ENCODE measurements around the gene CD9.
"Not testable (repeated sequence)": the region's sequence is repeated elsewhere in the genome, so short reads cannot be mapped to it uniquely, and the experiment has no call there.

Gene CD9

DNA sequence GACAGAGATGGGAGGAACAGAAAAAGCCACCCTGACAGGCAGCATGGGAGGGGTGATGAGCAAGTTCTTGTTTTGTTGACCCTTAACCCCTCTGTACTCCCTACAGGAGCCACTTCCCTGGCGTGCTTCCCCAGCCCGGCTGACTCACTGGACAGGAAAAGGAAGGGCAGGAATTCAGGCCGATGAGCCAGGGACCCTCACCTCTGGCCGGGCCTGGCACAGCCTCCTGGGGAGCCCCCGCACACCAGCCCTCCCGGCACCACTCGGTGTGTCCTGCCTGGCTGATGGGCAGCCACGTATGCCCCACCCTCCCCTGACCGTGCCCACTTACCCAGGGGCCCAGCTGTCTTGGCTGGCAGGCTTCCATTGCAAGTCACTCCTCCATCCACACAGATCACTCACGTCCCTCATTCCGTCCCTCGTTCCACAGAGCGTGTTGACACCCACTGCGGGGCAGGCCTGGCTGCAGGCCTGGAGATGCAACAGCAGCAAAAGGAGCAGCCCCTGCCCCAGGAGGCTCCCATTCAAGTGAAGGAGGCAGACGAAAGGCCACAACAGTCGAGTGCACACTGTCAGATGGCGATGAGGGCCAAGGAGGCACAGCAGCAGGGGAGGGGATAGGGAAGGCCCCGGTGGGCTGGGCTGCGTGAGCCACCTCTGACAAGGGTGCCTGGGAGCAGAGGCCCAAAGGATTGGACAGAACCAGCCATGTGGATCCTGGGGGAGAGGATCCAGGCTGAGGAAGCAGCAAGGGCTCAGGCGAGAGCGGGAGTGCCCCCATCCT, 19.7 kb upstream of the CD9 start:
- no peak for DNase-seq (ENCODE audit: low read depth in 2 of 2)

DNA sequence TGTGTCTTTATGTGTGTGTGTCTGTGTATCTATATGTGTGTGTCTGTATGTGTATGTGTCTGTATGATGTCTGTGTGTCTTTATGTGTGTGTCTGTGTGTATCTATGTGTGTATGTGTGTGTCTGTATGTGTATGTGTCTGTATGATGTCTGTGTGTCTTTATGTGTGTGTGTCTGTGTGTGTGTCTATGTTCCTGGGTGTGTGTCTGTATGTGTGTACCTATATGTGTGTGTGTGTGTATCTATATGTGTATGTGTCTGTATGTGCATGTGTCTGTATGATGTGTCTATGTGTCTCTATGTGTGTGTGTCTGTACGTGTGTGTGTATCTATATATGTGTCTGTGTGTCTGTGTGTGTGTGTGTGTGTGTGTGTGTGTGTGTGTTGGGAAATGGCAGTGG, 19.0 kb upstream of the CD9 start:
- DNase-seq (ENCODE audit: low read depth in 2 of 2): no peak

DNA sequence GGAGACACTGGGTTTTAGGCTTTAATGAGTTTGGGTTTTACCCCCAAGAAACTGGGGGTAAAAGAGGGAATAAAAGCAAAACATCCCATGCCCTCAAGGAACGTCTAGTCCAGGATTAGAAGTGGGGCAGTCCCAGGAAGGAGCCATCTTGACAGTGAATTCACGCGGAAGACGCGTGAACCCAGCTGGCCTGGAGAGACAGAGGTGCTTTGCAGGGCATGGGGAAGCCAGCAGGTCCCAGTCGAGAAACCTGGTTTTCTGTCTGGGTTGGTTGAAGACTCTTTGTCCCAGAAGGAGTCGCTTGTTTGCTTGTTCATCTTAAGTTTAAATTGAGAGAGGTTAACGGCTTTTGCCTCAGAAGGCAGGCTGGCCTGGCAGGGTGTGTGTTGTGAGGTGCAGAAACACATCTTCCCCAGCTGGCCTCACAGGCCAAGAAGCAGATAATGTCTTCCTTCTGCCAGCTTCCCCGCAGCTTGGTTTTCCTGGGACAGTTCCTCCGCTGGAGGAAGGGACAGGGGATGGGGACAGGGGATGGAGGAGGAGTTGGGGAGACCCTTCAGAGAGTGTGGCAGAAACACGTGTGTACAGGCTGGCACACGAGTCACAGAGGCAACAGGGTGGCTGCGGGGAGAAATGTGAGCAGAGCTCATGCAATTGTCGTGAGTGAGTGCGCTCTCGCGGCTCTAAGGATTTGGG, 18.5 kb upstream of the CD9 start:
- DNase-seq (ENCODE audit: low read depth in 2 of 2): no peak

DNA sequence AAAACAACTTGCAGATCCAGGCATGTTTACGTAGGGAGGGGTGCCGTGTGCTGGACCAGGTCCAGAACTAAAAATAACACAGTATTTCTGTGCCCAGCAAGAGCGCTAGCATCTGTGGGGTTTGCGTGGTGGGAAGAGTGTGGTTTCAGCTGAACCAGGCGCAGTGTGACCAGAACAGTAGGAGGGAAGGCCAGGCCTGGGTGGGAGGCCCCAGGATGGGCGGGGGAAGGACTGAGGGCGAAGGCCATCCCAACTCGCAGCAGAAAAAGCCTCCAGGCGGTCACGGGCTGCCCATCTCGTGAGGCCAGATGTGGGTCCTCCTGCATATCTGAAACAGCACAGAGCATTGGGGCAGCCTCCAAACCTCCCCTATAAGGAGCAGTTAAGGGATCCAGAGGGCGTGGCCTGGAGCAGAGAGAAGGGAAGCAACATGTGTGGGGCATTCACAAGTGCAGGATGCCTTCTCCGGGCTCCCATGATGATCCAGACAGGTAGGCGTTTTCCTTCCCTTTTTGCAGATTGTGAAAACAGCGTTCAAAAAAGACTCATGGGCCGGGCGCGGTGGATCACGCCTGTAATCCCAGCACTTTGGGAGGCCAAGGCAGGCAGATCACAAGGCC, 17.8 kb upstream of the CD9 start:
- DNase-seq (ENCODE audit: low read depth in 2 of 2): no peak

DNA sequence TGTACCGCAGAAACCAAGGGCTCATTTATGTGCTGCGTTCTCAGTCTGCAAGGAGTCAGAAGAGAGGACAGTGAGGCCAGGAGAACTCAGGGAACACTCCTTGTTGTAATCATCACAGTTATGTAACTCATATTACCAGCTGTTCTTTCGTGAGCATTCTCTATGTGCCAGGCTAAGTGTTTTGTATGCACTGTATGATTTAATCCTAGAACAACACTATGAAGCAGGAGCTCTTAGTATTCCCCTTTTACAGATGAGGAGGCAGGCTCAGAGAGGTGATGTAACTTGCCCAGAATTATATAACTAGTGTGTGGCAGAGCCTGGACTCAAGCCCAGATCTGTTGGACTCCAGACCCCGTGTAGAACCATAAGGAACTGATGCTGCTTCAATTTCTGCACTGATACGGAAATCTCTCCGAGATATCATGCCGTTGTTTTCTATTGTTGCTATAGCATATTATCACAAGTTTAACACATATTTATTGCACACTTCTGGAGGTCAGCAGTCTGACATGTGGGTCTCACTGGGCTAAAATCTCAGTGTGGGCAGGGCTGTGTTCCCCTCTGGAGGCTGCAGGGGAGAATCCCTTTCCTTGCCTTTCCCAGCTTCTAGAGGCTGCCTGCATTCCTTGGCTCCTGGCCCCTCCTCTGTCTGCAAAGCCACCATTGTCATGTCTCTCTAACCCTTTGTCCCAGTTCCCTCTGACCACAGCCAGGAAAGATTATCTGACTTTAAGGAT, 16.3 kb upstream of the CD9 start:
- DNase-seq (ENCODE audit: low read depth in 2 of 2): no peak

DNA sequence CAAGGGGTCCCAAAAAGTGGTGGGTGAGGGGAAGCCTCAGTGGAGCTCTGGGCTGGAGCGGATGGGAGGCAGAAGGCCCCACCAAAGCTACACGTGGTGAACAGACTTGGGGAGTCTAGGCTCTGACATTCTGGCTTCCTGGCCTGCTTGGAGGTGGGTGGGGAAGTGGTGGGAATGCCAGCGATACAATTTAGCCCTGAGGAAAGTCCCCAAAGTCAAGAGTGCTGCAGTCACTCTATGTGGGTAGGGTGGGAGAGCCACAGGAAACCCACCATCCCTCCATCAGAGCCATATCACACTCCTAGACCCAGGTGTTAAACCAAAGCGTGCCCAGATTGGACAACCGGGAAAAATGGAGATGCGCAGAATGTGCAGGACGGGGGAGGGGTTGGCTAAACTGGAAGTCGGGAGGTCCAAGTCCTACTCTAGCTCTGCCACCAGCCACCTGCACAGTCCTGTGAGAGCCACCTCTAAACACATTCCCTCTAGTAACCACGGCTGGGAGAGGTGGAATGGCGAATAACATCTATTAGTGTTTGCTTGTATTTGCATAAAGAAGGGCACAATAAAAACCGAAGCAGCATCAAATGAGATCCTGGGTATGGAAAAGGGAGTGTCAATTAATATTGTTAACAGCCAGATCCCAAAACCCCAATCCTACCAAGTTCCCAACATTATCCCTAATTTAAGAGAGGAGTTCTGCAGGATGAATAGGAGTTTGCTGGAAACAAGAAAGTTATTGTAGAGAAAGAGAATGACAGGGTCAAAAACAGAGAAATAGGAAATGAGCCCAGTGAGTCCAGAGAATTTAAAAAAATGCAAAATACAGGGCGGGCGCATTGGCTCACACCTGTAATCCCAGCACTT, 14.0 kb upstream of the CD9 start:
- DNase-seq (ENCODE audit: low read depth in 2 of 2): no peak

DNA sequence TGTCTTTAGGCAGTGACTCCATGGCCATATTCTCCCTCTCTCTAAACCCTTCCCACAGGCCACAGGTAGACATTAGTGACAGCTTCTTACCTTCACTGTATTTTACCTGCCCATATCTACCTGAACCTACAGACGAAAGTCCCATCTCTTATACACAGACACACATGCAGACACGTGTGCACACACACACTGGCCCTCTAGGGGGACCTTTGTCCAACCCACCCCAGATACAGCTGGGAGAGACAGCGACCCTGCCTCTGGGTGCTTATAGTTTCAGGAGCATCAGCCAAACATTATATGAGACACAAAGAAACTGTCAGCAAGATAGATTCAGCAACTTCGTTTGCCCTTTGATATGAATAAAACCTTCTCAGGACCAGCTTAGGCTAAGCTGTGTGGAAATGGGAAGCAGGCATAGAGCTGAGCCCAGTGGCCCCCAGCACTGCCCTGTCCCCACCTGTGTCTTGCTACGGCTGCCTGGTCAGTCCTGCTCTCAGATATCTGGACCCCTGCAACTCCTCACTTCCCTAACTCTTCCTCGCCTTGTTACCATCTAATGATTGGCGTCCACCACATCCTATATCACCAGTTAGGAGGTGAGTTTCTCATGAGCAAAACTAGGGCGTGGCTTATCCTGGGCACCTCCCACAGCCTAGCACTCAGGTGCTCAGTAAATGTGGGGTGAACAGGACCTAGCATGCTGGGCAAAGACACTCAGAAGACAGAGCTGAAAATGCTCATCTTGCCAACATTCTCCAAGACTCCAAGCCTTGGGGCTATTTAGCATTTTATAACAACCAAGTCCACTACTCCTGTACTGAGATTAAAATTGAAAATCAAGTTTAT, 12.0 kb upstream of the CD9 start:
- DNase-seq (ENCODE audit: low read depth in 2 of 2): no peak

DNA sequence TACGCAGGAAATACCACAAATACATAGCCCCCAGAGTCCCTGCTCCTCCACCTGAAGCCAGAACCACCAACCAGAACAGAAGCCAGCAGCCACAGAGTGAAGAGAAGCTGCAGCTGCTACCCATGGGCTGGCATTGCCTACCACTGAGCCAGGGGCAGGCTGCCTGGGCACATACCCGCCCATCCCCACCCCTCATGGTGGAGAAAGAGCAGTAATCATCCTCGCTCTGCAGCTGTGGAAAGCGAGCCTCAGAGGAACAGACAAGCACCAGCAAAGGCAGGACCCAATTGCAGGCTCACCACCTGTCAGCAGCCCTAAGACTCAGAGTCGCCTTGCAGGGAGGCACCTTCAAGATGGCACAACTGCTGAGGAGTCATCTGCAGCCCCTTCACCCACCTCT, 11.2 kb upstream of the CD9 start:
- DNase-seq (ENCODE audit: low read depth in 2 of 2): no peak

DNA sequence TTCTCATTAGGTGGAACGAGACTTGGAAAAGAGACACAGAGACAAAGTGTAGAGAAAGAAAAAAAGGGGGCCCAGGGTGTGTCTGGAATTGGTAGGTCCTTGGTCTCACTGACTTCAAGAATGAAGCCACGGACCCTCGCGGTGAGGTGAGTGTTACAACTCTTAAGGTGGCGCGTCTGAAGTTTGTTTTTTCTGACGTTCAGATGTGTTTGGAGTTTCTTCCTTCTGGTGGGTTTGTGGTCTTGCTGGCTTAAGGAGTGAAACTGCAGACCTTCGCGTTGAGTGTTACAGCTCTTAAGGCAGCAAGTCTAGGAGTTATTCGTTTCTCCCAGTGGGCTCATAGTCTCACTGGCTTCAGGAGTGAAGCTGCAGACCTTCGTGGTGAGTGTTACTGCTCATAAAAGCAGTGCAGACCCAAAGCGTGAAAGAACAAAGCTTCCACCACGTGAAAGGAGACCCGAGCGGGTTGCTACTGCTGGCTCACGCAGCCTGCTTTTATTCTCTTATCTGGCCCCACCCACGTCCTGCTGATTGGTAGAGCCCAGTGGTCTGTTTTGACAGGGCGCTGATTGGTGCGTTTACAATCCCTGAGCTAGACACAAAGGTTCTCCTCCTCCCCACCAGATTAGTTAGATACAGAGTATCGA, 10.1 kb upstream of the CD9 start:
- DNase-seq (ENCODE audit: low read depth in 2 of 2): not testable (repeated sequence)

DNA sequence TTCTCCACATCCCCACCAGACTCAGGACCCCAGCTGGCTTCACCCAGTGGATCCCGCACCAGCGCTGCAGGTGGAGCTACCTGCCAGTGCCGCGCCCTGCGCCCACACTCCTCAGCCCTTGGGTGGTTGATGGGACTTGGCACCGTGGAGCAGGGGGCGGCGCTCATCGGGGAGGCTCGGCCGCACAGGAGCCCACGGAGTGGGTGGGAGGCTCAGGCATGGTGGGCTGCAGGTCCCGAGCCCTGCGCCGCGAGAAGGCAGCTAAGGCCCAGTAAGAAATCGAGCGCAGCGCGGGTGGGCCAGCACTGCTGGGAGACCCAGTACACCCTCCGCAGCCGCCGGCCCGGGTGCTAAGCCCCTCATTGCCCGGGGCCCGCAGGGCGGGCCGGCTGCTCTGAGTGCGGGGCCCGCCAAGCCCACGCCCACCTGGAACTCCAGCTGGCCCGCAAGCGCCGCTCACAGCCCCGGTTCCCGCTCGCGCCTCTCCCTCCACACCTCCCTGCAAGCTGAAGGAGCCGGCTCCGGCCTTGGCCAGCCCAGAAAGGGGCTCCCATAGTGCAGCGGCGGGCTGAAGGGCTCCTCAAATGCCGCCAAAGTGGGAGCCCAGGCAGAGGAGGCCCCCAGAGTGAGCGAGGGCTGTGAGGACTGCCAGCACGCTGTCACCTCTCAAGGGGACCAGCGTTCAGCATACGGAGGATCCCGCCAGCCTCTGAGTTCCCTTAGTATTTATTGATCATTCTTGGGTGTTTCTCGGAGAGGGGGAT, 9.3 kb upstream of the CD9 start:
- not testable (repeated sequence) for DNase-seq (ENCODE audit: low read depth in 2 of 2)

DNA sequence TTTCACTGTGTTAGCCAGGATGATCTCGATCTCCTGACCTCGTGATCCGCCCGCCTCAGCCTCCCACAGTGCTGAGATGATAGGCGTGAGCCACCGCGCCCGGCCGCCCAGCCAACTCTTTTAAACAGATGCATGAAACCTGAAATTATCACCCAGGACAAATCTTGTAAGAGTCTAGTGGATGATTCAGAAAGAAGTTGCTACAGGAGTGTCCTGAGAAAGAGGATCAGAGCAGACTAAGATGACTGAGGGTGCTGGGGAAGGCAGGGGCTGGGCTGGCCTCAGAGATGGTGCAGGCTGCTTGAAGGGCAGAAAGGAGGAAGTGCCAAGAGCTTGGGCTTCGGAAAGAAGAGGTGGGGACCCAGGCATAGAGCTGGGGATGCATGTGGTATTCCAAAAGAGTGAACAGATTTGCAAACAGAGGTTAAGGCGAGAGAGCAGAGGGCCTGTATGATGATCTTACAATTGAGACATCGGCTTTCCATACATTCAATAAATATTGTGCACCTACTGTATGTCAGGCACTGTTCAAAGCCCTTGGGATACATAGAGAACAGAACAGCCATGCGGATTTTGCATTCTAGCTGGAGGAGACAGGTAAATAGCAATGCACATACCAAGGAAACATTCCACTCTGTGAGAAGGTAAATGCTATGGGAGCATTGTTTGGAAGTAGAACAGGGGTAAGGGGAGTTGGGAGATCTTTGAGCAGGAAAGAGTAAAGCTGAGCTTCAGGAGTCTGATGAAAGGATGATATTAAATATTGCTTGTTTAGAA, 7.4 kb upstream of the CD9 start:
- no peak for DNase-seq (ENCODE audit: low read depth in 2 of 2)

DNA sequence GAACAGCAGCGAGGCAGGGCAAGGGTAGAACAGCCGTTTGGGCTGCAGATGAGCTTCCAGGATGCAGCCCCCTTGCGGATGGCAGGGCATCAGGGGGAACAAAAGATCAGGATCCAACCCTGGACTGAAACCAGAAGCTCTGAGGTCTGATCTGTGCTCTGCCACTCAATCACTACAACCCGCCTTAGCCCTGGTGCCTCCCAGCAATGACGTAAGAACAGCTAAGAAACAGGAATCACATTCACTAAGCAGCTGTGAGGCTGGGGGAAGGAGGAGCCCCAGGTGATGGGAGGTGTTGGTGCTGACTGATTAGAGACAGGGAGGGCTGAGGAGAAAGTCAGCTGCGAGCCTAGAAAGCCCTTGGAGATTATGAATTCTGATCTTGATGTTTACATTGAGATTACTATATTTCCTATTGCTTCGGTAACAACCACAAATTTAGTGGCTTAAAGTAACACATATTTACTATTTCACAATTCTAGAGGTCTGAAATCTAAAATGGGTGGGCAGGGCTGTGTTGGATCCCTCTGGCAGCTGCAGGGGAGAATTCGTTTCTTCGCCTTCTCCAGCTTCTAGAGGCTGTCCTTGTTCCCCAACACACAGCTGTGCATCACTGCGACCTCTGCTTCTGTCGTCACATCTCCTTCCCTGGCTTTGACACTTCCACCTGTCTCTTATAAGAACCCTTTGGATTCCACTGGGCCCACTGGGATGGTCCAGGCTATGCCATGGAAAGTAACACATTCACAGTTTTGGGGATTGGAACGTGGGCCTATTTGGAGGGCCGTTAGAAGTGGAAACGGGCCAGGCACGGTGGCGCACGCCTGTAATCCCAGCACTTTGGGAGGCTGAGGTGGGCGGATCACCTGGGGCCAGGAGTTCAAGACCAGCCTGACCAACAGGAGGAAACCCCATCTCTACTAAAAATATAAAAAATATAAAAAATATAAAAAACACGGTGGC, 6.1 kb upstream of the CD9 start:
- DNase-seq (ENCODE audit: low read depth in 2 of 2): no peak

DNA sequence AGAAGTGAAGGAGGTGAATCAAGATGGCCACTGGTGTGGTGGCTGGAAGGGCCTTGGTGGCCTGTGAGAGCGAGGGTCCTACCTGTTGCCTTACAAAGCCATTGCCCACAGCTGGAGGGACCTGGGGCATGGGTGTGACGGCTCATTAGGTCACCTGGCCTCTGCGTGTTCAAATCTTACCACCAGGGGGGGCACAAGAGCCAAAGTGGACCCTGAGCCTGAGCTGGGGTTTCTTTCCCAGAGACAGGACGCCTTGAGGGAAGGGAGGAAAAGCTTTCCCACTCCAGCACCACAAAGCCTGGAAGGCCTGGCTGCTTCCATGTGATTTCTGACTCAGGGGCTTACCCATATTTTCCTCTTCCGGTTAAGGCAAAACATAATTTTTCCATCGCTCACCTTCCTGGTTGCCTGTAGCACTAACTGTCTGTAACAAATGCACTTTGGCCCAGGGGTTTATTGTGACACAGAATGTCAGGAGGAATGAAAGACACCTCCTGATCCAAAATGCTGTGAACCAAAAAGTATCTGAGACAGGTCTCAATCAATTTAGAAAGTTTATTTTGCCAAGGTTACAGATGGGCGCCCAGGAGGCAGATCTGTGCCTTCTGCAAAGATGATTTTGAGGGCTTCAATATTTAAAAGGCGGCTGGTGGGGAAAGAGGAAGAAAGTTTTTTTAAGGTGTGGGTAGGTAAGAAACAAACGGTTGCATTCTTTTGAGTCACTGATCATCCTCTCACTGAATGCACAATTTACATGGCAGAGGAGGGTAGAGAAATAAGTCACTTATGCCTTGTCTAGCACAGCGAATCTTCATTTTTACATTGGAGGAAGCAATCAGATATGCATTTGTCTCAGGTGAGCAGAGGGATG, 4.3 kb upstream of the CD9 start:
- DNase-seq (ENCODE audit: low read depth in 2 of 2): peak in 1 of 2 experiments; percentile 63

DNA sequence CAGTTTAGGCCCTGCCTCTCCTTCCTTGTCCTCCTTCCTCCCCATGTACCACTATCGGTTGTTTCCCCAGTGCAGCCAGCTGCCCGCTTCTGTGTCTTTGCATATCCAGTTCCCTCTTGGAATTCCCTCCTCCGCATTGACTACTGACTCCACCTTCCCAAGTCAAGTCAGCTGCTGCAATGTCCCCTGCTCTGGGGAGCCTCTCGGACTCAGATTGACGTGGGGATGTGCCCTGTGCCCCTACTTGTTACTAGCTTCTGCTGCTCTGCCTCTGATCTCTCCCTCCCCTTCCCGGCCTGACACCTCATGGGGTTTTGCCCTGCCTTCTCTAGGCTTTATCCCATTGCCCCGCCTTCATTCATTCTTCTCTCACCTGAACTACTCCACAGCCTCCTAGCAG, 2.1 kb upstream of the CD9 start:
- no peak for DNase-seq (ENCODE audit: low read depth in 2 of 2)

DNA sequence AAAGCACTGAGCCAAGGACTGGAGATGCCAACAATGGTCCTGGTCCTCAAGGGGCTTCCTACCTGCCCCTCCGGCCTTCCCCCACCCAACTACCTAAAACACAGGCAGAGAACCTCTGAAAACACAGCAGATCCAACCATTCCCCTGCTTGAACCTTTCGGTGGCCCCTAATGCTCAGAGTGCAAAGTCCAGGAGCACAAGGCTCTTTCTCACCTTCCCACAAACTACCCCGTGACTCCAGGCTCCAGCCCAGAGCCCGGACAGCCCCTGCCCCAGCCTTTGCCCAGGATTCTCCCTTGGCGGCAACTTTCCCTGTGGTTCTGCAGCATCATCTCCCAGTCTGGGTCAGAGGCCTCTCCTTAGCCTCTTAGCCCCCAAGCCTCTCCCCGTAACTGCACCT, 1.6 kb upstream of the CD9 start:
- no peak for DNase-seq (ENCODE audit: low read depth in 2 of 2)

DNA sequence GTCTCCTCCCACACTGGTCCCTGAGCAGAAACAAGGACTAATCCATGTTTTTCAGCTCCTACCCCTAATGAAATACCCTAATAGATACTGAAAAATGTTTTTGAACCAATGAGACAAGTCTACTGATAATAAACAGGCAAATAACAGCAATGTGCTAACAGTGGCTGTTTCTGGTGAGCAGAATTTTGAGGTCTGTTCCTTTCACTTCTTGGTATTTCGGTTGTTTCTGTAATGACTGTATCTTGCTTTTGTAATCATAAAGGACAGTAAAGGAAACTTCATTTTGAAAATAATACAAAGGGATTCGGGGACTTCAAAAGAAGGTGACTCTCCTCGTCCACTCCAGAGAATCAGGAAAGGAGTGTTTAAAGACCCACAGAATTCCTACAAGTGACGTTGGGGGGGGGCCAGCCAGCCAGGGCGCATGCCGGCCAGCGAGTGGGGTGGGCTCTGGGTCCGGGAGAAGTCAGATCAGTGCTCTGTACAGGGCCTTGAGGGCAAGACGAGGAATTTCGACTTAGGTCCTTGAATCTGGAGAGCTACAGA, 1.1 kb upstream of the CD9 start:
- no peak for DNase-seq (ENCODE audit: low read depth in 2 of 2)

All from fibroblast of skin of left quadriceps (primary cell).